SK-N-SH (cell line): ENCODE measurements around the gene METTL24.

ENCODE experiments used
- POLR2AphosphoS5 ChIP-seq: IDR thresholded peaks from 2 replicates; pipeline ENCODE4 v1.6.1; 2012; ENCODE audit warnings: low read depth, low read length
- TCF12 ChIP-seq: IDR thresholded peaks from 2 replicates; pipeline ENCODE4 v1.4.0; 2012

GRCh38 chr6:110368284-110368683, 10.1 kb upstream of the METTL24 start:
- TF ChIP-seq POLR2AphosphoS5 = no peak
- TF ChIP-seq TCF12 = no peak
